ENCODE results near the gene SMR3A.

The SMR3A gene

GRCh38 chr4:70360460-70360859 lies at the start of gene SMR3A:
Gene SMR3A, plus strand, starts transcription at chr4:70360760. Its CDS starts 1,356 bp downstream, at chr4:70362116.
- no peak for DNase-seq

DNA sequence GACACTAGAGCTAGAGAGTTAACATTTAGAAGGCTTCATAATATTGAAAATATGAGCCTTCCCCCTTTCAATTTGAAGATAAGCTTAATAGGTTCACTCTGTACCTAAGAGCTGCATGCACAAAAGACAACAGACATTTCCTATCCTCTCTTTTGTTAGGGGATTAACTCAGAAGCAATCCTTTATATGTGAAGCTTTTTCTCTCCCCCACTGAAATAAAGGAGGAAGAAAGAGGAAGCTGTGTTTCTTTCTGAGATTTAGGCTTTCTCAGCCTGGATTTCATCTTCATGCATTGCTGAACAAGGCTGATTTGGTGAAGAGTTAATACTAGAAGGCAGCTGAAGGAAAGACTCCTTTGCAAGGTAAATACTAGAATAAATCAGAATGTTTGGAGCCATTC lies 46.8 kb upstream of the SMR3A start:
- DNase-seq = no peak

GRCh38 chr4:70315928-70316327 lies 44.6 kb upstream of the SMR3A start:
- DNase-seq = no peak

- no peak for DNase-seq
Observed at GRCh38 chr4:70326052-70326451, 34.5 kb upstream of the SMR3A start.

GRCh38 chr4:70334681-70335080 lies 25.9 kb upstream of the SMR3A start, which contains the start of gene CABS1:
Gene CABS1, plus strand, starts transcription at chr4:70334981. Its CDS starts 59 bp downstream, at chr4:70335040.
- DNase-seq = no peak

DNA sequence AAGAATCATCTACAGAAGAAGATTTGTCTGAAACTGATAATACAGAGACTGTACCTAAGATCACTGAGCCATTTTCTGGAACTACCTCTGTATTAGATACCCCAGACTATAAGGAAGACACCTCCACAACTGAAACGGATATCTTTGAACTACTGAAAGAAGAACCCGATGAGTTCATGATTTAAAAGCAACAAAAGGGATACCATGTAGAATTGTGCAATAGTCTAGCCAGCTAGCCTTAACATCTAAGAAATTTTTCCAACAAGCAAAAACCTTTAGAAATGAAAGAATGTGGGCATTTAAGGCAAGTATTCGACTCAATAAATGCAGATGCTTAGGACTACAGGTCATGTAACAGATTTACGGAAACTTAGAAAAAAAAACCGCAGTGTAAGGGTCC lies 24.5 kb upstream of the SMR3A start:
- no peak for DNase-seq

DNA sequence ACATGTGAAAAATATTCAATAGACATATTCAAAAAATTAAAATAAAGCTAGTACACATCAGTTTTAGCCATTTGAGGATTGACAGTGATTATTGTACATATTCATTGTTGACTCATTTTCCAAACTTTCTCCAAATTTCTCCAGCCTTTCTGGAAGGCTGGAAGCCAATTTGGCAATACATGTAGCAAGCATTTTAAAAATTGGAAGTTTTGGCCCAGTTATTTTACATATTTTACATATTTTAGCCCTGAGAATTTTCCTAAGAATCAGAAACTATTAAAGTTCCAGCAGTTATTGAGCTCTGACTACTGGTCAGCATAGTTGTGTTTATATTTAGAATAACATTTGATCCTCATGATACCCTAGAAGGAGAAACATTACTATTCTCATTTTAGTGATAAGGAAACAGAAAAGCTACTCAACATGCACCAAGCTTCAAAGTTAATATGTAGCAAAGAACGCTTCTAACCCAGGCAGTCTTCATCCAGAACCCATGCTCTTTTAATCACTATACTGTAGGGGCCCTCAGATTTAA lies 22.6 kb upstream of the SMR3A start:
- DNase-seq = no peak

DNA sequence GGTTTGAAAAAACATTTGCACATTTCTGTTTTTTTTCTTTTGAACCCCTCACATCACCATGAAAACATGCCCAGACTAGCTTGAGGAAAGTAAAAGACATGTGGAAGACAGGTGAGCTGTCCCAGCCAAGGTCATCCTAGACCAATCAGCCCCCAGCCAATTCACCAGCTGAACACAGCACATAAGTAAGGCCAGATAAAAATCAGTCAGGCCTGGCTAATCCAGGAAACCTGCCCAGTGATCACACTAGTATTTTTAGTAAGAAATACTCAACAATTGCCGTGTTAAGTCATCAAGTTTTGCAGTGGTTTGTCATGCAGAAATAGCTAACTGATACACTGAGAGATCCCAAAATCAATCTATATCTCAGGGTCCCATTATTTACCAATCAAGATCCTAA lies 4.4 kb upstream of the SMR3A start:
- no peak for DNase-seq

DNA sequence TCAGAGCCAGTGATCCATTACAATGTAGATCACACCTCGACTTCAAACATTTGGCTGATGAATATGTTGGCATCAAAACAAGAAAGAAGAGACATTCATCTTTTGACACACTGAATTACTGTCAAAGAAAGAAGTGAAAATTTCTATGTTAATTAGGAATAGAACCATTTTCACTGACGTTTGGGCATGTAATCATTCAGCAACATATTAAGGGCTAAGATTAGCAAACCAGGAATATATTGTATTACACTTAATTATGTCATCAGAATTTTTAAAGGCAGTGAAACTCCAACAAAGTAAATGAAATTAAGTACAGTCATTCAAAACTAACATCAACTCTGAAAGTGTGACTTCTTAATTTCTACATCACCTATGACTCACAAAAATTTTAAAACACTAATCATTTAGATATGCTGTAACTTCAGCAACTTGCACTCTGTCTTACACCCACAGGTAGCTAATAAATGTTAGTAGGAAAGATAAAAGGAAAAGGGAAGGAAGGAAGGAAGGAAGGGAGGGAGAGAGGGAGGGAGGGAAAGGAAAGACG lies 1.4 kb upstream of the SMR3A start:
- DNase-seq = no peak

- no peak for DNase-seq
Observed at GRCh38 chr4:70364002-70364401, 3.4 kb downstream of the SMR3A start.

GRCh38 chr4:70365479-70365878 lies 4.9 kb downstream of the SMR3A start:
- peak; percentile 1 to 5 for DNase-seq

DNA sequence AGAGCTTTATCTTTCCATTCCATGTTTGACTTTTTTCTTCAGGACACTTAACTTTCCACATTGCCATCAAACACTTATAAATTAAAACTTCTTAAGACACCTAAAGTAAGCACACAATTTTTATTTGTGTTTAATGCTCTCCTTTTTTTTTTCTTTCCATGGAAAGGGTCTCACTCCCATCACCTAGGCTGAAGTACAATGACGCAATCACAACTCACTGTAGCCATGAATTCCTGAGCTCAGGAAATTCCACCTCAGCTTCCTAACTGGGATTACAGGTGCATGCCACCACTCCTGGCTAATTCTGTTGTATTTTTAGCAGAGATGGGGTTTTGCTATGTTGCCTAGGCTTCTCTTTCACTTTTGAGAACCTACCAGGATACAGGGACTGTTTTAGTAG lies 7.3 kb downstream of the SMR3A start:
- DNase-seq = no peak

- no peak for DNase-seq
Observed at GRCh38 chr4:70371987-70372386, 11.4 kb downstream of the SMR3A start.

- no peak for DNase-seq
Observed at GRCh38 chr4:70372760-70373159, 12.2 kb downstream of the SMR3A start.

- DNase-seq = no peak
Observed at GRCh38 chr4:70380578-70380977, 20.0 kb downstream of the SMR3A start.

- no peak for DNase-seq
Observed at GRCh38 chr4:70382691-70383181, 22.2 kb downstream of the SMR3A start, which contains the start of gene SMR3B. Gene SMR3B, plus strand, starts transcription at chr4:70383131. Its CDS starts 1,380 bp downstream, at chr4:70384511.

DNA sequence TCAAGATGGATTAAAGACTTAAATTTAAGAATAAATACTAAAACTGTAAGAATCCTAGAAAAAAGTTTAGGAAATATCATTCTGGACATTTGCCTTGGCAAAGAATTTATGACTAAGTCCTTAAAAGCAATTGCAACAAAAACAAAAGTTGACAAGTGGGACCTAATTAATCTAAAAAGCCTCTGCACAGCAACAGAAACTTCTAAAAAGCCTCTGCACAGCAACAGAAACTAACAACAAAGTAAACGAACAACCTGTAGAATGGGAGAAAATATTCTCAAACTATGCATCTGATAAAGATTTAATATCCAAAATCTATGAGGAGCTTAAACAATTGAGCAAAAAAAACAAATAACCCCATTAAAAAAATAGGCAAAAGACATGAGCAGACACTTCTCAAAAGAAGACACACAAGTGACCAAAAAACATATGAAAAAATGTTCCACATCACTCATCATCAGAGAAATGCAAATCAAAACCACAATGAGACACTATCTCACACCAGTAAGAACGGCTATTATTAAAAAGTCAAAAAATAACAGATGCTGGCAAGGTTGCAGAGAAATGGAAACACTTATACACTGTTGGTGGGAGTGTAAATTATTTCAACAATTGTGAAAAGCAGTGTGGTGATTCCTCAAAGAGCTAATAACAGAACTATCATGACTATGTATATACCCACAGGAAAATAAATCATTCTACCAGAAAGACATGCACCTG lies 31.7 kb downstream of the SMR3A start:
- no peak for DNase-seq

- DNase-seq = no peak
Observed at GRCh38 chr4:70397580-70397979, 37.0 kb downstream of the SMR3A start, which contains the start of gene OPRPN. Gene OPRPN, plus strand, starts transcription at chr4:70397940. Its CDS starts 1,346 bp downstream, at chr4:70399286.

DNA sequence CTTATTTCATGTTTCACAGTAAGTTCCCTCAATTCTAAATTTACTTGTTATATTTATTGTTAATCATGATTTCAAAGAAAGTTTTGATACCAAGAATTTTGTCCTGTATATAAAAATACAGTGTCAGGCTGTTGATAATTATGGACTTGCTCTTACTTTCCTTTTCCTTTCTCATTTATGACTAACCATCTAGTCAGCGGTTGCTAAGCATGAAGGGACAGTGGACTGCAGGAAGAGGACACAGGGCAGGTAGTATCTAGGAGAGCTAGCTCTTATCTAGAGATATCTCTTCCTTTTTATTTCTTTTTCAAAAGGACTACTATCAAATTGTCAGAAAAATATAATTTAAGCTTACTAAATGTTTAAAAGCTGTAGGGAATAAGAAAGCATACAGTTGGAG lies 38.8 kb downstream of the SMR3A start:
- DNase-seq = no peak

DNA sequence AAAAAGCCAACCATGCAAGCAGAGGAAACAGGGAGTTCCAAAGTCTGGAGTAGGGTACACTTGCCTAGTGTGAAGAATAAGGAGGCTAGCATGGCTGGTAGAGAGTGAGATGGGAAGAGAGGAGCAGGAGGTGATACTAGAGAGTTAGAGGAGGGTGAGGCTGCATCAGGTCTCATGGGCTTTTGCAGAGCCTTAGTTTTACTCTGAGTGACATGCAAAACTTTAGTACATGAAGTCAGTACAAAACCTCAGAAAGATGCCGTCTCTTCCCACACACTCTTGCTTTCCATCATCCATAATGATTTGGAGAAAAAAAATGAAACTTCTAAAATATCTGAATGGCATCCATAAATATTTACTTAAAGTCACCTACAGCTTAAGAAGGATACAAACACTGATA lies 42.2 kb downstream of the SMR3A start:
- DNase-seq = no peak

DNA sequence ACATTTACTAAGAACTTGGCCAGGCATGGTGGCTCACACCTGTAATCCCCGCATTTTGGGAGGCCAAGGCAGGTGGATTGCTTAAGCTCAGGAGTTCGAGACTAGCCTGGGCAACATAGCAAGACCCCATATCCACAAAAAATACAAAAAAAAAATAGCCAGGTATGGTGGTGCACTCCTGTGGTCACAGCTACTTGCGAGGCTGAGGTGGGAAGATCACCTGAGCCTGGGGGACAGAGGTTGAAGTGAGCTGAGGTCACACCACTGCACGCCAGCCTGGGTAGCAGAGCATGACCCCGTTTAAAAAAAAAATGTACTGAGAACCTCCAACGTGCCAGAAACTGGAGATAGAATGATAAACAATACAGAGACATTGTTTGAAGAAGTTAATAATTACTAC lies 45.2 kb downstream of the SMR3A start:
- DNase-seq = no peak

Data from SHP77 (cell line).